T47D (cell line): ENCODE data around the gene FCGR1A.
"Not testable (repeated sequence)": the region's sequence is repeated elsewhere in the genome, so short reads cannot be mapped to it uniquely, and the experiment has no call there.

Experiments
- DNase-seq, 2 experiments: peaks; one replicate each; pipeline versions ENCODE4 v3.0.0 to v3.0.0-alpha.2; 2011 to 2012; ENCODE audit warnings: low read depth in 1 of 2, low spot score in 1 of 2
- in situ Hi-C: cut with HindIII; loops from 2 replicates; pipeline ENCODE4 v1.10.0; 2016; ENCODE audit warnings: low sequenced_read_pairs, low pct_unique_long_range_greater_than_20kb

FCGR1A gene

DNA sequence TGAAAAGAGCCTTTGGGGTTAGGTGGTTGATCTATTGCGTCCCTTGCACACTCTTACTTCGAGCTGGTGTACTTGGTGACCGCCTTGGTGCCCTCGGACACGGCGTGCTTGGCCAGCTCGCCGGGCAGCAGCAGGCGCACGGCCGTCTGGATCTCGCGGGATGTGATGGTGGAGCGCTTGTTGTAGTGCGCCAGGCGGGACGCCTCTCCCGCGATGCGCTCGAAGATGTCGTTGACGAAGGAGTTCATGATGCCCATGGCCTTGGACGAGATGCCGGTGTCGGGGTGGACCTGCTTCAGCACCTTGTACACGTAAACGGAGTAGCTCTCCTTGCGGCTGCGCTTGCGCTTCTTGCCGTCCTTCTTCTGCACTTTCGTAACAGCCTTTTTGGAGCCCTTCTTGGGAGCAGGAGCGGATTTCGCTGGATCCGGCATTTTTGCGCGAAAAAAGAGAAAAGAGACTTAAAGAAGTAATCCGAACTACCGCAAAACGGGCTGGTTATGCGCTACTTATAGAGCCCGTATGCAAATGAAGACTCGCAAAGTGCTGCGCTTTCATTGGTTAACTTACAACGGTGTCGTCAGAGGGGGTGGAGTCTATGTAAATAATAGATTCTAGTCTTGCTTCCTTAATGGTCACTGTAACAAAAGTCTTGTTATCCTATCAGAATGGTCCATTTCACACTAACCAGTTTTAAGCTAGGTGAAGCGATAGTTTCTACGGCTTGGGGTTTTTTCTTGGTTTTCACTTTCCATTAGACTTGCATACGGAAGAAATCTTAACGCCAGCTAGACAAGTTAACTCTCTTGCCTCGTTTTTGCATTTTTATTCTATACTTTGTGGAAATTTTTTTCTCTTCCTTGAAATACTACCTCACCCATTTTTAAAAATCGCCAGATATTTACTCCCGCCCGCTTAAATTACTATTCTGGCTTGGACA, 29.7 kb downstream of the FCGR1A start:
- in situ Hi-C loops: not testable (repeated sequence)
- DNase-seq: peak; percentile 17 to 96

DNA sequence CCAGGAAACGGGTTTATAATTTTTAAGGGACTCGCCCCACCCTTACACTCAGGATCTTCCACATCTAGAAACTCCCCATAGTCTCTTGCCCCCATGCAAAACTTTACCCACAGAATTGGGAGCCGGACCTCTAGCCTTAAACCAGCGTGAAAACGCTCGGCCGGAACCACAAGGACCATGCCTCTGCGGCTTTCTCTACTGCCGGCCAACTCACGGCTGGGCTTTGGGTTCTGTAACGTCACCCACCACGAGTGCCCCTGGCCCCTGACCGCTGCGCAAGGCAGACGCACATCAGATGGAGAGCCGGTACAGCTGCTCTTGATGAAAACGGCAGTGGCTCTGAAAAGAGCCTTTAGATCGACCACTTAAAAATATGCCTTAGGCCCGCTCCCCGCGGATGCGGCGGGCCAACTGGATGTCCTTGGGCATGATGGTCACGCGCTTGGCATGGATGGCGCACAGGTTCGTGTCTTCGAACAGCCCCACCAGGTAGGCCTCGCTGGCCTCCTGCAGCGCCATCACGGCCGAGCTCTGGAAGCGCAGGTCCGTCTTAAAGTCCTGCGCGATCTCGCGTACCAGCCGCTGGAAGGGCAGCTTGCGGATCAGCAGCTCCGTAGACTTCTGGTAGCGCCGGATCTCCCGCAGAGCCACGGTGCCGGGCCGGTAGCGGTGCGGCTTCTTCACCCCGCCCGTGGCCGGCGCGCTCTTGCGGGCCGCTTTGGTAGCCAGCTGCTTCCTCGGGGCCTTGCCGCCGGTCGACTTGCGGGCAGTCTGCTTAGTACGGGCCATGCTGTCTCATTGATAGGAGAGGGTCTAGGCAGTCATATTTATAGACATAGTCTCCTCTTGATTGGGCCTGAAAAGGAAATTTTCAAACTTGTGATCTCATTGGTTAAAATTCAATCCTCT, 30.7 kb downstream of the FCGR1A start:
- DNase-seq: peak in 1 of 2 experiments; percentile 76
- in situ Hi-C loops: not testable (repeated sequence)

DNA sequence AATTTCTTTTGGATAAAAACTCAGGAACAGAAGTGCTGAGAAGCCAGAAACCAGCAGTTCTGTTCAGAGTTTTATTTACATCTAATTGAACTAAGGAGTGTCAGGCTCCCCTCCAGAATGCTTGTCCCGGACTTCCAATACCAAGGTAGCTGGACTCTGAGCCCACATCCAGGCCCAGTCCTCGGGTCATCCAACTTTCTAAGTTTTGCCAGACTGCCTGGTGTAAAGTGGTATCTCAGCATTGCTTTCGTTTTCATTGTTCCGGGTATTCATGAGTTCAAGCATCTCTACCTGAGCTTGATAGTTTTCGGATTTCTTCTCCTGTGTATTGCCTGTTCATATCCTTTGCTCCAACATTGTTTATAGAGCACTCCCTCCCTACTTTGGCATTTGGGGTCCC, 37.9 kb downstream of the FCGR1A start:
- in situ Hi-C loops, DNase-seq: not testable (repeated sequence)

DNA sequence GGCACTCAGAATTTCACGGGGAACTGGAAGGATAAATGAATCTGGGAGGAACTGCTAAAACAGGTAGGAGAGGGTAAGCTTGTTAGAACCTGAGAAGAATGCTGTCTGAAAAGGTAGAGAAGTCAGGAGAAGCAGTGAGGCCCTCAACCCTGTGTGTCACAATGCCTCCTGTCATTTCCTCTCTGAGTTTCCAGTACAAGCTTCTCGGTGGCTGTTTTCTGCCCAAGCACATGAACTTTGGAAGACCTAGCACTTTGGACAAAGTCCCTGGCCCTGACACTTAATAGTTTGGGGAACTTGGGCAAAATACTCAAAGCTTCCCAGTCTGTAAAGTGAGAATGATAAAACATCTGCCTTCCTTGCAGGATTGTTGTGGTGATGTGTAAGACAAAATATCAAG, 44.1 kb downstream of the FCGR1A start:
- DNase-seq, in situ Hi-C loops: not testable (repeated sequence)

DNA sequence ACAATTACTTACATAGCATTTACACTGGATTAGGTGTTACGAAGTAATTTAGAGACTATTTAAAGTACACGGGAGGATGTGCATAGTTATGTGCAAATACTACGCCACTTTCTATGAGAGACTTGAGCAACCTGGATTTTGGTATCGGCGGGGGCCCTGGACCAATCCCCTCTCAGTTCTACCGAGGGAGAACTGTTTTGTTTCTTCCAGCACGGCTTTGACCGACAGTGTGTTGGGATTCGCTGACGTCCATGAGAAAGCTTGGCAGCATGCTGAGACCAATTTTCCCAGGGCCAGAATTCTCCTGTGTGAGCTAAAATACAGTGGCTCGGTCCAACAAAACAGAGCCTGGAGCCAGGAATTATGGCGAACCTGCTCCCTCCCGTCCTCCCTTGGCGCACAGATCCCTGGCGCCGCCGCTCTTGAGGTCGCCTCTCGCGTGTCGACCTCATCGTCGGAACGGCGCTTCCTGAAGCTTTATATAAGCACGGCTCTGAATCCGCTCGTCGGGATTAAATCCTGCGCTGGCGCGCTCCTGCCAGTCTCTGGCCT, 49.3 kb downstream of the FCGR1A start:
- DNase-seq, in situ Hi-C loops: not testable (repeated sequence)

DNA sequence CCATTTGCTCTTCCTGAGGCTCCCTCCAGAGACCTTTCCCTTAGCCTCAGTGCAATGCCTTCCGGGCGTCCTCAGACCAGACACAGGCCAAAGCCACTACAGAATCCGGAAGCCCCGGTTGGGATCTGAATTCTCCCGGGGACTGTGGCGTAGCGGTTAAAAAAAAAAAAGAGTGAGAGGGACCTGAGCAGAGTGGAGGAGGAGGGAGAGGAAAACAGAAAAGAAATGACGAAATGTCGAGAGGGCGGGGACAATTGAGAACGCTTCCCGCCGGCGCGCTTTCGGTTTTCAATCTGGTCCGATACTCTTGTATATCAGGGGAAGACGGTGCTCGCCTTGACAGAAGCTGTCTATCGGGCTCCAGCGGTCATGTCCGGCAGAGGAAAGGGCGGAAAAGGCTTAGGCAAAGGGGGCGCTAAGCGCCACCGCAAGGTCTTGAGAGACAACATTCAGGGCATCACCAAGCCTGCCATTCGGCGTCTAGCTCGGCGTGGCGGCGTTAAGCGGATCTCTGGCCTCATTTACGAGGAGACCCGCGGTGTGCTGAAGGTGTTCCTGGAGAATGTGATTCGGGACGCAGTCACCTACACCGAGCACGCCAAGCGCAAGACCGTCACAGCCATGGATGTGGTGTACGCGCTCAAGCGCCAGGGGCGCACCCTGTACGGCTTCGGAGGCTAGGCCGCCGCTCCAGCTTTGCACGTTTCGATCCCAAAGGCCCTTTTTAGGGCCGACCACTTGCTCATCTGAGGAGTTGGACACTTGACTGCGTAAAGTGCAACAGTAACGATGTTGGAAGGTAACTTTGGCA, 50.0 kb downstream of the FCGR1A start:
- in situ Hi-C loops, DNase-seq: not testable (repeated sequence)

DNA sequence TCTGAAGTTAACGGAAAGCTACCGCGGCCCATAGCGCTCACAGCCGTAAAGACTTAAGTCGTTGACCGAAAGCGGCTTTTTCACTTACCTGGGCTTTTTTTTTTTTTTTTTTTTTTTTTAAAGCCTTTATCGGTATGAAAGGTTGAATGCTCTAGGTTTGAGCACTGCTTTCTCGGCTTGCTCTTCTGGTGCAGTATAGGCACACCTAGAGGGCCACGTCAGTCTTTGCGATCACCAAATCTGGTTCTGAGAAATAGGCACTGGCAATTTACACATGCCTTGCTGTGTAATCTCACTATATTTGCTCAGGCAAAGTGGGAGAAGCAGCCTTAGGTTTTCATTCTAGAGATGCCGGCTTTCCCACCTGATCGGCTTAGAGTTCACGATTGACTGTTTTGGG, 50.6 kb downstream of the FCGR1A start:
- in situ Hi-C loops, DNase-seq: not testable (repeated sequence)

DNA sequence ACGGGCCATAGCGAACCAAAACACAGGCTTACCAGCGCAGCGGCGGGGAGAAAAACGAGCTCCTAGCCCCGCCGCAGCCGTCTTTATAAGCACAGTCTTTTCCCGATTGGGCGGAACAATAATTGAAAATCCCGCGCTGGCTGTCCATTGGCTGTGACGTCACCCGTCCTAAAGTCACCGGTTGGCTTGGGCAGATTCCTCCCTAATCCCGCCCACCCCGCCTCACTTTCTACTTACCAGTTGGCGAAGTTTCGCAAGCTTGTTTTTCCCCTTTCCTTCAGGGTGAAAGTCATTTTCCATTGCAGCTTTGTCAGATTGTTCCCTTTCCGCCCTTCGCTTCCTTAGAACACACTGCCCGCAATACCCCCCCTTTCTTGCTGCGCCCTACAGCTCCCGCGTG, 58.7 kb downstream of the FCGR1A start:
- in situ Hi-C loops, DNase-seq: not testable (repeated sequence)
